Glomerular visceral epithelial cell (primary cell): Measurements from ENCODE around the gene PIP4K2C.
"Not testable (repeated sequence)": the region's sequence is repeated elsewhere in the genome, so short reads cannot be mapped to it uniquely, and the experiment has no call there.

Experiments
- DNase-seq: peaks from one replicate; pipeline ENCODE4 v3.0.0-alpha.2; 2016; ENCODE audit errors: extremely low spot score

Gene PIP4K2C

GRCh38 chr12:57636731-57637130 is 45.7 kb downstream of the PIP4K2C start:
- not testable (repeated sequence) for DNase-seq

- no peak for DNase-seq
Measured at GRCh38 chr12:57637364-57637763, 46.4 kb downstream of the PIP4K2C start.

GRCh38 chr12:57638096-57638495 is 47.1 kb downstream of the PIP4K2C start:
- DNase-seq = no peak

- no peak for DNase-seq
Measured at GRCh38 chr12:57640175-57641042, 49.4 kb downstream of the PIP4K2C start.

- DNase-seq = no peak
Measured at GRCh38 chr12:57641699-57642442, 50.9 kb downstream of the PIP4K2C start.

GRCh38 chr12:57645990-57646658 is 55.1 kb downstream of the PIP4K2C start:
- DNase-seq = not testable (repeated sequence)

GRCh38 chr12:57646659-57647049 is 55.7 kb downstream of the PIP4K2C start:
- DNase-seq = not testable (repeated sequence)
